Kidney (tissue), 14 donors: Measurements from ENCODE around the gene PPP1R15A. TPM values are rescaled to one million over a fixed set of nuclear protein-coding genes. Genes with fewer than 3 reads are reported as not detected.
"Not testable (repeated sequence)": the region's sequence is repeated elsewhere in the genome, so short reads cannot be mapped to it uniquely, and the experiment has no call there.

Source experiments
- DNase-seq, 5 donors: peaks; one replicate each; pipeline ENCODE4 v3.0.0-alpha.2; 2013 to 2020
- FAIRE-seq: peaks from 2 replicates; lab custom pipeline; 2012; peaks lifted over from hg19 to GRCh38; lab: Jason Lieb, UNC
- H3K27ac ChIP-seq, 2 donors: one replicate each; pipeline ENCODE4 v1.7.0; 2013; ENCODE audit warnings: low read depth in 2 of 2, low read length in 2 of 2, inconsistent platforms in 1 of 2
- H3K27me3 ChIP-seq: one replicate; pipeline ENCODE4 v1.7.1; 2013; ENCODE audit warnings: low read length, inconsistent platforms; ENCODE audit not compliant: control insufficient read depth, insufficient read depth
- H3K36me3 ChIP-seq, 3 donors: one replicate each; pipeline versions ENCODE4 v1.7.0 to v1.7.1; 2013; ENCODE audit warnings: low read length in 3 of 3, control low read depth in 1 of 3, inconsistent platforms in 1 of 3; ENCODE audit not compliant: insufficient read depth in 3 of 3, control insufficient read depth in 2 of 3
- H3K4me1 ChIP-seq, 3 donors: one replicate each; pipeline versions ENCODE4 v1.7.0 to v1.7.1; 2013; ENCODE audit warnings: low read length in 3 of 3, inconsistent platforms in 1 of 3, low read depth in 1 of 3; ENCODE audit not compliant: control insufficient read depth in 2 of 3, insufficient read depth in 2 of 3
- H3K4me3 ChIP-seq, 3 donors: one replicate each; pipeline versions ENCODE4 v1.7.0 to v1.8.1; 2013; ENCODE audit warnings: low read length in 3 of 3, control low read depth in 1 of 3, inconsistent platforms in 1 of 3
- H3K9ac ChIP-seq, 3 donors: one replicate each; pipeline versions ENCODE4 v1.7.0 to v1.7.1; 2013; ENCODE audit warnings: low read length in 3 of 3, control low read depth in 1 of 3, inconsistent platforms in 1 of 3
- H3K9me3 ChIP-seq, 3 donors: one replicate each; pipeline versions ENCODE4 v1.7.0 to v1.7.1; 2013; ENCODE audit warnings: low read length in 3 of 3, control low read depth in 1 of 3, inconsistent platforms in 1 of 3; ENCODE audit not compliant: control insufficient read depth in 2 of 3, insufficient read depth in 1 of 3
- intact Hi-C: fragments of 100-400 bp; cut with DNase I; formaldehyde crosslinking; loops from one replicate; pipeline ENCODE4 v1.11.1; 2022
- polyA plus RNA-seq: library from polyadenylated mRNA; stranded (reverse); fragments of 350-450 nt; fragmentation: Illumina TruSeq; extraction: RNeasy Lipid Tissue Mini Kit (QIAGEN cat#74804); gene quantifications from one replicate; pipeline ENCODE4 v1.2.3, GENCODE V29; 2014; ENCODE audit warnings: low read depth, low replicate concordance; ENCODE audit not compliant: insufficient read depth
- total RNA-seq: library from RNA; stranded (reverse); fragmentation: NEBNext Ultra II Directional; extraction: Animal tissue kit (Norgen Biotek cat#: 25700); gene quantifications from one replicate; pipeline ENCODE4 v1.2.1, GENCODE V29; 2021
- TF ChIP-seq, protein P1 (sequence below): IDR thresholded peaks from 3 replicates; pipeline ENCODE4 v1.5.1; 2012; ENCODE audit warnings: mild to moderate bottlenecking, moderate library complexity, borderline replicate concordance; ENCODE audit not compliant: insufficient read depth; ENCODE audit errors: extremely low read depth
- donor health status: control.
- donor health status: control.
- donor health status: control.
- donor health status: control.
- donor health status: control.
- donor health status: DM: yes; HTN: yes; CAD: no.
- donor health status: Normal renal cell carcinoma (clear cell type).

The PPP1R15A gene
- total and polyA plus RNA-seq, 2 donors from 2014 or later, result 24.7 to 45.1 TPM

DNA sequence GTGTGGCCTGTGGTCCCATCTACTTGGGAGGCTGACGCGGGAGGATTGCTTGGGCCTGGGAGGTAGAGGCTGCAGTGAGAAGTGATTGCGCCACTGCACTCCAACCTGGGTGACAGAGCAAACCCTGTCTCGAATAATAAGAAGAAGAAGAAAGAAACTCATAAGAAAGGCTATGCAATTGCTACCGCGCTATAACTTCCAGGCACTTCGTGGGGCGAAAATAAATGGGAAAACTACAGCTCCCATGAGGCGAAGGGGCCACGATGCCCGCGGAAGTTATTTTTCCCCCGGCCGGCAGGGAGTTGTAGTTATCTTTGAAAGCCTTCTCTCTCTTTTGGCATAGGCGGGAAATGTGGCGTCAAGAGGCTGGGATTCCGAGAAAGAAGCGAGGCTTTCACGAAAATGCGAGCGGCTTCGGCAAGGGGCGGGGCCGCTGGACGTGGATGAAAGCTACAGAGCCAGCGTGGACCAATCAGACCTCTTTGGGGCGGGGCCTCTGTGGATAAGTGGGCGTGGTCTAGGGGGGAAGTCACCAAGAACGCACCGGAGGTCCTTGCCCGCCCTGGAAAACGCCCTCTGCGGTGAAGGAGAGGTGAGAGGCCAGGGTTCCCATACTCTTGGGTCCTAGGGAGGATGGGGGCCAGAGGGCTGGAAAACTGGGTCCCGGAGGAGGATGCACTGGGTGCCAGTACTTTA, 27.7 kb downstream of the PPP1R15A start, which contains the start of gene NUCB1:
TSS of gene NUCB1 (plus strand) at position 532 of the 696 bp plus-strand sequence. CDS start 485 bp downstream, outside the sequence.
- Histone ChIP-seq H3K36me3 (peaks cover 0 to 5% (median 4%) of the 10 kb centered on the region in 3 donors), H3K27ac (peak within 1 kb of the TSS; percentile 71 to 95), H3K4me3 (peak within 1 kb of the TSS; percentile 60 to 78 (median 62)), H3K9me3 (no peaks in the 10 kb centered on the region), H3K9ac (peak within 1 kb of the TSS; percentile 46 to 99 (median 57)), H3K27me3 (no peaks in the 10 kb centered on the region), H3K4me1 (peaks cover 0 to 10% (median 3%) of the 10 kb centered on the region in 3 donors)
- TF ChIP-seq, protein P1, sequence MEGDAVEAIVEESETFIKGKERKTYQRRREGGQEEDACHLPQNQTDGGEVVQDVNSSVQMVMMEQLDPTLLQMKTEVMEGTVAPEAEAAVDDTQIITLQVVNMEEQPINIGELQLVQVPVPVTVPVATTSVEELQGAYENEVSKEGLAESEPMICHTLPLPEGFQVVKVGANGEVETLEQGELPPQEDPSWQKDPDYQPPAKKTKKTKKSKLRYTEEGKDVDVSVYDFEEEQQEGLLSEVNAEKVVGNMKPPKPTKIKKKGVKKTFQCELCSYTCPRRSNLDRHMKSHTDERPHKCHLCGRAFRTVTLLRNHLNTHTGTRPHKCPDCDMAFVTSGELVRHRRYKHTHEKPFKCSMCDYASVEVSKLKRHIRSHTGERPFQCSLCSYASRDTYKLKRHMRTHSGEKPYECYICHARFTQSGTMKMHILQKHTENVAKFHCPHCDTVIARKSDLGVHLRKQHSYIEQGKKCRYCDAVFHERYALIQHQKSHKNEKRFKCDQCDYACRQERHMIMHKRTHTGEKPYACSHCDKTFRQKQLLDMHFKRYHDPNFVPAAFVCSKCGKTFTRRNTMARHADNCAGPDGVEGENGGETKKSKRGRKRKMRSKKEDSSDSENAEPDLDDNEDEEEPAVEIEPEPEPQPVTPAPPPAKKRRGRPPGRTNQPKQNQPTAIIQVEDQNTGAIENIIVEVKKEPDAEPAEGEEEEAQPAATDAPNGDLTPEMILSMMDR, result peak; percentile 8
- FAIRE-seq (peak; percentile 97), DNase-seq (peak; percentile 99 to 100 (median 99))
- intact Hi-C loops, result no loop called here

DNA sequence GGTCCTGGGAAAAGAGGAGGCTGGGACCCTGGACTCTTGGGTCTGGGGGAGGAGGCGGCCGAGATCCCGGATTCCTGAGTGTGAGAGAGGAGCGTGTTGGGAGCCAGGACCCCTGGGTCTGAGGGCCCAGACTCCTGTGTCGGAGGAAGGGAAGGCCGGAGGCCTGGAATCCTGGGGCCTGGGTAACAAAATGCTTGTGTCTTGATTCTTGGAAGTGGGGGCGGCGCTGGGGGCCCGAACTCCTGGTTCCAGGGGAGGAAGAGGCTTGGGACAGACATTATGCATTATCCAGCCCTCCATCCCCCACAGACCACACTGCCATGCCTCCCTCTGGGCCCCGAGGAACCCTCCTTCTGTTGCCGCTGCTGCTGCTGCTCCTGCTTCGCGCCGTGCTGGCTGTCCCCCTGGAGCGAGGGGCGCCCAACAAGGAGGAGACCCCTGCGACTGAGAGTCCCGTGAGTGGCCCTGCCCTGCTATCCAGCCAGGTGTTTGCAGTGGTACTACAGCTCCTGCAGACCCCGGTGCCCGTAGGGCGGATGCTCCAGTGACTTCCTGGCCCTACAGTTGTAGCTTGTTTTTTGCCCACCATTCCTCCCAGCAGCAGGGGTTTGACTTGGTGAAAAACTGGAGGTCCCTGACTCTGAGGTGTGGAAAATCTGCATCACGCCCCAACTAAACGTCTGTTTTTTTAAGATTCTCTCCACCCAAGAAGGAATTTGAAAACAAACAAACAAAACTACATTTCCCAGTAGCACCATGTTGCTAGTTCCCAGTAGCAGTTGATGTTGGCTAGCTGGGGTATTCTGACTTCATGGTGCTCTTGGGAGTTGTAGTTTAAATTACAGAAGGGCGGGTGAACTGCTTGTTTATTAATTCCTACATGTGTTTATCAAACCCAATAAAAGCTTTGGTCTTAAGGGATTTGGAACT, 28.5 kb downstream of the PPP1R15A start:
- DNase-seq (peak in 3 of 5 donors; percentile 21 to 81 (median 46)), FAIRE-seq (no peak)
- H3K27me3 ChIP-seq, result no peaks in the 10 kb centered on the region
- intact Hi-C loops, result no loop called here
- H3K4me1 ChIP-seq, result peaks cover 0 to 10% (median 3%) of the 10 kb centered on the region in 3 donors
- H3K36me3 ChIP-seq, result peaks cover 0 to 11% (median 8%) of the 10 kb centered on the region in 3 donors
- TF ChIP-seq, protein P1, result no peak
- H3K9ac ChIP-seq, result peak overlapping the region; percentile 46 to 99 (median 57)
- H3K27ac ChIP-seq, result peak overlapping the region; percentile 71 to 95
- peak overlapping the region; percentile 60 to 78 (median 62) for H3K4me3 ChIP-seq
- no peaks in the 10 kb centered on the region for H3K9me3 ChIP-seq

DNA sequence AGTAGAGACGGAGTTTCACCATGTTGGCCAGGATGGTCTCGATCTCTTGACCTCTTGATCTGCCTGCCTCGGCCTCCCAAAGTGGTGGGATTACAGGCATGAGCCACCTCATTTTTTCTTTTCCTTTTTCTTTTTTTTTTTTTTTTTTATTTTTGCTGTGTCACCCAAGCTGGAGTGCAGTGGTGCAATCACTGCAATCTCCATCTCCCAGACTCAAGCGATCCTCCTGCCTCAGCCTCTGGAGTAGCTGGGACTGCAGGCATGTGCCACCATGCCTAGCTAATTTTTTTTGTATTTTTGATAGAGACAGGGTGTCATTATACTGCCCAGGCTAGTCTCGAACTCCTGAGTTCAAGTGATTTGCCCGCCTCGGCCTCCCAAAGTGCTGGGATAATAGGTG, 30.1 kb downstream of the PPP1R15A start:
- intact Hi-C loops, FAIRE-seq: not testable (repeated sequence)

DNA sequence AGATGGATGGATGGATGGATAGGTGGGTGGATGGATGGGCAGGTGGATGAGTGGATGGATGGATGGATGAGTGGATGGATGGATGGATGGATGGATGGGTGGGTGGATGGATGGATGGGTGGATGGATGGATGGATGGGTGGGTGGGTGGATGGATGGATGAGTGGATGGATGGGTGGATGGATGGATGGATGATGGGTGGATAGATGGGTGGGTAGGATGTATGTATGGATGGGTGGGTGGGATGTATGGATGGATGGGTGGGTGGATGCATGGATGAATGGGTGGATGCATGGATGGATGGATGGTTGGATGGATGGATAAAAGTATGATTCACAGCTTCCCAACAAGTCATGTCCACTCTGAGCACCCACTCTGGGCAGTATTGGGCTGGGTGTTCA, 31.6 kb downstream of the PPP1R15A start:
- H3K9ac ChIP-seq, H3K9me3 ChIP-seq, intact Hi-C loops, DNase-seq, FAIRE-seq, H3K4me3 ChIP-seq, H3K27ac ChIP-seq, H3K27me3 ChIP-seq: not testable (repeated sequence)
- Histone ChIP-seq H3K36me3 (peaks cover 2 to 15% (median 10%) of the 10 kb centered on the region in 3 donors), H3K4me1 (peaks cover 0 to 15% (median 6%) of the 10 kb centered on the region in 3 donors)

More for the DNA sequence above, 30.1 kb downstream of the PPP1R15A start:
- not testable (repeated sequence) for H3K9me3 ChIP-seq, H3K9ac ChIP-seq, DNase-seq, H3K4me3 ChIP-seq, H3K27ac ChIP-seq, H3K27me3 ChIP-seq
- H3K36me3 ChIP-seq, result peaks cover 2 to 11% (median 8%) of the 10 kb centered on the region in 3 donors
- peaks cover 0 to 10% (median 3%) of the 10 kb centered on the region in 3 donors for H3K4me1 ChIP-seq
